Peyer's patch (tissue), 4 donors: Measurements from ENCODE around the gene NPAS2.

Experiments used
- CTCF ChIP-seq, 6 experiments: fragments of 450-650 bp in 4 of 6; fragments of 200-600 bp in 2 of 6; sonication (generic) in 1 of 6; IDR thresholded peaks; one replicate each; pipeline ENCODE4 v1.5.1; 2017 to 2019; ENCODE audit warnings: antibody characterized with exemption in 6 of 6, mild to moderate bottlenecking in 3 of 6, moderate library complexity in 1 of 6
- POLR2A ChIP-seq, 2 donors: fragments of 450-650 bp; IDR thresholded peaks; one replicate each; pipeline ENCODE4 v1.5.1; 2017; ENCODE audit warnings: antibody characterized with exemption in 2 of 2, mild to moderate bottlenecking in 2 of 2, moderate library complexity in 2 of 2

- no peak for TF ChIP-seq POLR2A (IDR thresholded peaks at IDR 0.05)
- no peak for TF ChIP-seq CTCF (IDR thresholded peaks at IDR 0.05)
Observed at GRCh38 chr2:100810603-100811145, 9.3 kb upstream of the NPAS2 start.
